Endothelial cell of umbilical vein (primary cell): Measurements from ENCODE around the gene FAAP100. TPM values are rescaled to one million over a fixed set of nuclear protein-coding genes. Genes with fewer than 3 reads are reported as not detected.
A peak's percentile ranks its signal among the peaks of the same experiment; 100 is the strongest.

Experiments used
- BruUV-seq: library from RNA; stranded (reverse); fragments of 400-500 nt; replicated peaks from 2 replicates; lab custom pipeline; 2021; lab: Mats Ljungman, UMichigan
- CTCF ChIA-PET: fragments of 300-600, 350-600 bp; sonication (Branson Sonifier 250); formaldehyde crosslinking; loops from one replicate; lab custom pipeline; 2021; ENCODE audit warnings: antibody characterized with exemption, inconsistent platforms; lab: Charles Lee
- POLR2A ChIA-PET: fragments of 300-600, 350-600 bp; sonication (Branson Sonifier 250); formaldehyde crosslinking; loops from one replicate; lab custom pipeline; 2021; ENCODE audit warnings: antibody characterized with exemption, inconsistent platforms; lab: Charles Lee
- DNase-seq: peaks from one replicate; pipeline ENCODE4 v3.0.0-alpha.2; 2011; ENCODE audit warnings: low read depth, low spot score
- FAIRE-seq: peaks from 2 replicates; lab custom pipeline; 2011; peaks lifted over from hg19 to GRCh38; lab: Jason Lieb, UNC
- H2AFZ ChIP-seq: 2 replicates; pipeline ENCODE4 v1.6.0; 2012; ENCODE audit warnings: low read depth, low read length, control low read depth, inconsistent platforms
- H3K27ac ChIP-seq: 2 replicates; pipeline ENCODE4 v1.5.1; 2011; ENCODE audit warnings: low read depth, mild to moderate bottlenecking, control low read depth, low read length, moderate library complexity; ENCODE audit not compliant: insufficient read depth
- H3K27me3 ChIP-seq, 2 experiments: 2 replicates each; pipeline versions ENCODE4 v1.6.0 to v1.6.1; 2011; ENCODE audit warnings: low read length in 2 of 2, mixed read lengths in 1 of 2; ENCODE audit not compliant: control insufficient read depth in 2 of 2, insufficient read depth in 2 of 2
- H3K36me3 ChIP-seq, 2 experiments: 2 replicates in 1 of 2; 3 replicates in 1 of 2; pipeline ENCODE4 v1.5.1; 2011; ENCODE audit warnings: low read length in 2 of 2, mild to moderate bottlenecking in 1 of 2, moderate library complexity in 1 of 2; ENCODE audit not compliant: control insufficient read depth in 2 of 2, insufficient read depth in 2 of 2; ENCODE audit errors: extremely low read depth in 1 of 2
- H3K4me1 ChIP-seq: 3 replicates; pipeline ENCODE4 v1.5.1; 2011; ENCODE audit warnings: mild to moderate bottlenecking, low read length; ENCODE audit not compliant: control insufficient read depth, insufficient read depth; ENCODE audit errors: extremely low read depth
- H3K4me2 ChIP-seq: 2 replicates; pipeline ENCODE4 v1.6.1; 2011; ENCODE audit warnings: low read length, control low read depth, mixed read lengths; ENCODE audit not compliant: insufficient read depth
- H3K4me3 ChIP-seq, 3 experiments: fragments of 200-600 bp in 1 of 3; sonication (generic), shearing (Covaris generic) in 1 of 3; replicated peaks in 1 of 3; 2 replicates each; pipeline ENCODE4 v1.5.1; 2011 to 2016; ENCODE audit warnings: control low read depth in 3 of 3, low read length in 3 of 3, mild to moderate bottlenecking in 2 of 3, inconsistent platforms in 1 of 3, low read depth in 1 of 3, moderate library complexity in 1 of 3; ENCODE audit not compliant: insufficient read depth in 1 of 3
- H3K79me2 ChIP-seq: 2 replicates; pipeline ENCODE4 v1.6.0; 2012; ENCODE audit warnings: low read length, inconsistent platforms; ENCODE audit not compliant: control insufficient read depth, insufficient read depth
- H3K9ac ChIP-seq: replicated peaks from 2 replicates; pipeline ENCODE3; 2011; ENCODE audit warnings: low read length, control low read depth; ENCODE audit not compliant: insufficient read depth; ENCODE audit errors: extremely low read depth
- H3K9me1 ChIP-seq: replicated peaks from 3 replicates; pipeline ENCODE4 v1.6.0; 2011; ENCODE audit warnings: mild to moderate bottlenecking, low read length; ENCODE audit not compliant: control insufficient read depth, insufficient read depth; ENCODE audit errors: extremely low read depth
- H3K9me3 ChIP-seq: replicated peaks from 2 replicates; pipeline ENCODE4 v1.5.1; 2012; ENCODE audit warnings: low read length, inconsistent platforms; ENCODE audit not compliant: control insufficient read depth, insufficient read depth
- H4K20me1 ChIP-seq: replicated peaks from 2 replicates; pipeline ENCODE3; 2011; ENCODE audit warnings: mild to moderate bottlenecking, low read length; ENCODE audit not compliant: control insufficient read depth, insufficient read depth; ENCODE audit errors: extremely low read depth
- EZH2 ChIP-seq: IDR thresholded peaks from 2 replicates; pipeline ENCODE4 v1.6.1; 2012; ENCODE audit warnings: borderline replicate concordance, low read depth, mild to moderate bottlenecking, moderate library complexity, low read length, inconsistent platforms; ENCODE audit not compliant: severe bottlenecking
- FOS ChIP-seq: IDR thresholded peaks from 2 replicates; pipeline ENCODE4 v1.6.1; 2011; ENCODE audit warnings: mild to moderate bottlenecking, low read length, moderate library complexity, borderline replicate concordance; ENCODE audit not compliant: insufficient read depth
- GATA2 ChIP-seq: IDR thresholded peaks from 2 replicates; pipeline ENCODE4 v1.7.0; 2011; ENCODE audit warnings: low read depth, mild to moderate bottlenecking, moderate library complexity, mixed read lengths, low read length; ENCODE audit not compliant: insufficient read length, insufficient read depth
- JUN ChIP-seq: IDR thresholded peaks from 2 replicates; pipeline ENCODE4 v1.6.1; 2011; ENCODE audit warnings: borderline replicate concordance, low read depth; ENCODE audit not compliant: insufficient read length, insufficient read depth
- MYC ChIP-seq: IDR thresholded peaks from one replicate; pipeline ENCODE4 v1.6.1; 2011; ENCODE audit warnings: mild to moderate bottlenecking, low read depth, low read length
- POLR2A ChIP-seq: IDR thresholded peaks from 2 replicates; pipeline ENCODE4 v1.6.1; 2012; ENCODE audit warnings: low read depth, mild to moderate bottlenecking, control low read depth, low read length
- POLR2AphosphoS5 ChIP-seq: IDR thresholded peaks from 2 replicates; pipeline ENCODE4 v1.6.1; 2012; ENCODE audit warnings: low read depth, mild to moderate bottlenecking, control low read depth, low read length, moderate library complexity; ENCODE audit not compliant: insufficient read depth
- dilution Hi-C: fragments of 300-500 bp; cut with MboI; formaldehyde crosslinking; loops from one replicate; pipeline ENCODE4 v1.15.0; 2019; ENCODE audit warnings: low sequenced_read_pairs; ENCODE audit not compliant: extremely low pct_ligation_motif_present
- intact Hi-C: fragments of 100-400 bp; cut with micrococcal nuclease; formaldehyde crosslinking; loops from one replicate; pipeline ENCODE4 v1.10.0; 2022
- polyA plus RNA-seq, 4 experiments: library from polyadenylated mRNA; depleted of rRNA in 3 of 4; stranded (reverse) in 3 of 4; unstranded in 1 of 4; fragments of >200 nt; gene quantifications; 2 replicates each; pipeline versions ENCODE4 v1.2.1 to v1.2.3, GENCODE V29; 2011 to 2012; ENCODE audit warnings: missing spikeins in 1 of 4
- total RNA-seq: library from RNA; stranded (reverse); gene quantifications from 2 replicates; pipeline ENCODE4 v1.2.3, GENCODE V29; 2021
- TF ChIP-seq, protein P1 (sequence below): IDR thresholded peaks from 2 replicates; pipeline ENCODE4 v1.6.1; 2011; ENCODE audit not compliant: insufficient read depth, insufficient read length
- TF ChIP-seq, protein P2 (sequence below), 2 donors: IDR thresholded peaks; 1 replicate in 1 of 2; 2 replicates in 1 of 2; pipeline ENCODE4 v1.5.1; 2011; ENCODE audit warnings: low read length in 2 of 2, mild to moderate bottlenecking in 2 of 2, moderate library complexity in 2 of 2, control low read depth in 1 of 2, inconsistent platforms in 1 of 2, low read depth in 1 of 2; ENCODE audit not compliant: insufficient read depth in 1 of 2; ENCODE audit errors: extremely low read depth in 1 of 2

The FAAP100 gene
- total and polyA plus RNA-seq, 2 donors (not counting 3 experiments of a cell fraction or from before 2014, with no cell fraction given), result 35.4 to 54.3 TPM

DNA sequence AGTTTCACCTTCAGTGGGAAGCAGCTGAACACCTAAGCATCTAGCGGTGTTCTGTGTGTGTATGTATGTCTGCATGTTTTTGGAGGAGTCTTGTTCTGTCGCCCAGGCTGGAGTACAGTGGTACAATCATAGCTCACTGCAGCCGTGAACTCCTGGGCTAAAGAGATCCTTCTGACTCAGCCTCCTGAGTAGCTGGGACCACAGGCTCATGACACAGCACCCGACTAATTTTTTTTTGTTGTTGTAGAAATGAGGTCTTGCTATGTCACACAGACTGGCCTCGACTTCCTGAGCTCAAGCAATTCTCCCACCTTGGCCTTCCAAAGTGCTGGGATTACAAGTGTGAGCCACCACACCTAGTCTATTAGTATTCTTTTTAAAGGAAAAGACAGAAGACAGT, 30.2 kb upstream of the FAAP100 start:
- peaks cover 30% of the 10 kb centered on the region for H3K4me1 ChIP-seq
- CTCF ChIA-PET, result interaction anchor here (0.7 to 2.1 kb wide), 6 partner anchors 13 to 44 kb away, joined by 3 to 7 read pairs (median 4); no protein-coding TSS in a partner anchor

DNA sequence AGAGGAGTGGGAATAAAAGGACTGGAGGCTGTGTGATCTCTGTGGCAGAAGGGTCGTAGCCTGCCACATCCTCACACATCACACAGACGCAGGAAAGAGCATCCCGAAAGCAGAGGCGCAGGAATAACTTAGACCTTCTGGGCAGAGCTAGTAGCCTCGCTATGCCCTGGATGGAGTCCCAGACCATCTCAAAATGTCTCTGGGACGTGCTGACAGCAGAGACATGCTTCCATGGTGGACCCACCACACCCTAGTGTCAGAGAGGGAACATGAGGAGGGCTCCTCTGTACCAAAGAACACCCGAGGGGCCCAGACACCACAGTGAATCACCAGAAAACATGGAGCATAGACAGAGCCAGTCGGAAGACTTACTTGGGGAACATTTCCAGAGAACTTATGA, 29.6 kb upstream of the FAAP100 start:
- ChIA-PET CTCF (interaction anchor here (0.7 to 2.1 kb wide), 6 partner anchors 14 to 44 kb away, joined by 3 to 7 read pairs (median 4); no protein-coding TSS in a partner anchor), POLR2A (no interaction called here)

More for the DNA sequence above, 30.2 kb upstream of the FAAP100 start:
- POLR2A ChIA-PET, result no interaction called here
- H3K9ac ChIP-seq, result no peak overlapping the region
- no peaks in the 10 kb centered on the region for H3K9me1 ChIP-seq
- peak overlapping the region; percentile 18 for H3K27ac ChIP-seq
- dilution Hi-C loops (no loop called here), intact Hi-C loops (no loop called here)
- H4K20me1 ChIP-seq, result no peaks in the 10 kb centered on the region
- H3K4me2 ChIP-seq, result no peak overlapping the region
- FAIRE-seq (peak; percentile 82), DNase-seq (no peak)
- no peak for TF ChIP-seq FOS
- TF ChIP-seq EZH2, result no peak
- H2AFZ ChIP-seq, result no peak overlapping the region
- peaks cover 9 to 30% of the 10 kb centered on the region in 2 experiments for H3K36me3 ChIP-seq
- H3K79me2 ChIP-seq, result peaks cover 25% of the 10 kb centered on the region
- no peaks in the 10 kb centered on the region for H3K9me3 ChIP-seq
- no peaks in the 10 kb centered on the region for H3K27me3 ChIP-seq
- no peak overlapping the region for H3K4me3 ChIP-seq
- no TSS peak for BruUV-seq

More for the DNA sequence above, 29.6 kb upstream of the FAAP100 start:
- no peak overlapping the region for H3K4me3 ChIP-seq
- H3K79me2 ChIP-seq, result peaks cover 25% of the 10 kb centered on the region
- no peak overlapping the region for H3K4me2 ChIP-seq
- H3K36me3 ChIP-seq, result peaks cover 7 to 27% of the 10 kb centered on the region in 2 experiments
- H3K9me1 ChIP-seq, result no peaks in the 10 kb centered on the region
- H2AFZ ChIP-seq, result no peak overlapping the region
- dilution Hi-C loops, result no loop called here
- no peak overlapping the region for H3K9ac ChIP-seq
- no peaks in the 10 kb centered on the region for H4K20me1 ChIP-seq
- no TSS peak for BruUV-seq
- no peaks in the 10 kb centered on the region for H3K27me3 ChIP-seq
- DNase-seq (no peak), FAIRE-seq (no peak)
- intact Hi-C loops, result no loop called here
- TF ChIP-seq POLR2AphosphoS5 (no peak), POLR2A (no peak), GATA2 (no peak), FOS (no peak), EZH2 (no peak), MYC (no peak), JUN (no peak)
- TF ChIP-seq, protein P1, sequence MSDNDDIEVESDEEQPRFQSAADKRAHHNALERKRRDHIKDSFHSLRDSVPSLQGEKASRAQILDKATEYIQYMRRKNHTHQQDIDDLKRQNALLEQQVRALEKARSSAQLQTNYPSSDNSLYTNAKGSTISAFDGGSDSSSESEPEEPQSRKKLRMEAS, result no peak
- TF ChIP-seq, protein P2, sequence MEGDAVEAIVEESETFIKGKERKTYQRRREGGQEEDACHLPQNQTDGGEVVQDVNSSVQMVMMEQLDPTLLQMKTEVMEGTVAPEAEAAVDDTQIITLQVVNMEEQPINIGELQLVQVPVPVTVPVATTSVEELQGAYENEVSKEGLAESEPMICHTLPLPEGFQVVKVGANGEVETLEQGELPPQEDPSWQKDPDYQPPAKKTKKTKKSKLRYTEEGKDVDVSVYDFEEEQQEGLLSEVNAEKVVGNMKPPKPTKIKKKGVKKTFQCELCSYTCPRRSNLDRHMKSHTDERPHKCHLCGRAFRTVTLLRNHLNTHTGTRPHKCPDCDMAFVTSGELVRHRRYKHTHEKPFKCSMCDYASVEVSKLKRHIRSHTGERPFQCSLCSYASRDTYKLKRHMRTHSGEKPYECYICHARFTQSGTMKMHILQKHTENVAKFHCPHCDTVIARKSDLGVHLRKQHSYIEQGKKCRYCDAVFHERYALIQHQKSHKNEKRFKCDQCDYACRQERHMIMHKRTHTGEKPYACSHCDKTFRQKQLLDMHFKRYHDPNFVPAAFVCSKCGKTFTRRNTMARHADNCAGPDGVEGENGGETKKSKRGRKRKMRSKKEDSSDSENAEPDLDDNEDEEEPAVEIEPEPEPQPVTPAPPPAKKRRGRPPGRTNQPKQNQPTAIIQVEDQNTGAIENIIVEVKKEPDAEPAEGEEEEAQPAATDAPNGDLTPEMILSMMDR (IDR thresholded peaks at IDR 0.05; ENCODE audit: extremely low read depth in 1 of 2, insufficient read depth in 1 of 2, low read depth in 1 of 2, low read length in 2 of 2), result no peak
- H3K4me1 ChIP-seq, result peaks cover 36% of the 10 kb centered on the region
- H3K9me3 ChIP-seq, result no peaks in the 10 kb centered on the region
- no peak overlapping the region for H3K27ac ChIP-seq
